Heart right ventricle (tissue), 16 donors: ENCODE results near the gene SHFL. TPM values are rescaled to one million over a fixed set of nuclear protein-coding genes. Genes with fewer than 3 reads are reported as not detected.
A peak's percentile ranks its signal among the peaks of the same experiment; 100 is the strongest.

Experiments used
- ATAC-seq, 8 donors: fragments of 200-7000 bp; cut with Tn5 transposase; one replicate each; pipeline ENCODE4 v1.9.1; 2020; ENCODE audit warnings: mild to moderate bottlenecking in 8 of 8, moderate library complexity in 8 of 8, moderate number of reproducible peaks in 1 of 8
- DNase-seq, 2 donors: peaks; one replicate each; pipeline ENCODE4 v3.0.0-alpha.2; 2020
- H3K27ac ChIP-seq, 10 donors: fragments of 200-600 bp; sonication (generic) in 2 of 10; one replicate each; pipeline versions ENCODE4 v1.5.0 to v1.8.0; 2020 to 2022; ENCODE audit warnings: mild to moderate bottlenecking in 3 of 10
- H3K27me3 ChIP-seq, 7 donors: fragments of 200-600 bp; one replicate each; pipeline ENCODE4 v1.8.0; 2021 to 2022; ENCODE audit warnings: mild to moderate bottlenecking in 2 of 7
- H3K36me3 ChIP-seq, 9 donors: fragments of 200-600 bp; sonication (generic) in 1 of 9; one replicate each; pipeline versions ENCODE4 v1.5.0 to v1.8.0; 2020 to 2022; ENCODE audit warnings: mild to moderate bottlenecking in 2 of 9
- H3K4me1 ChIP-seq, 9 donors: fragments of 200-600 bp; sonication (generic) in 1 of 9; one replicate each; pipeline versions ENCODE4 v1.5.0 to v1.8.0; 2020 to 2022; ENCODE audit warnings: mild to moderate bottlenecking in 4 of 9
- H3K4me3 ChIP-seq, 10 donors: fragments of 200-600 bp; sonication (generic) in 2 of 10; one replicate each; pipeline versions ENCODE4 v1.5.0 to v1.8.0; 2020 to 2022; ENCODE audit warnings: mild to moderate bottlenecking in 7 of 10, moderate library complexity in 2 of 10
- H3K9me3 ChIP-seq, 11 donors: fragments of 200-600 bp in 10 of 11; sonication (generic) in 2 of 11; one replicate each; pipeline versions ENCODE4 v1.5.0 to v1.8.0; 2013 to 2022; ENCODE audit warnings: mild to moderate bottlenecking in 2 of 11, control low read depth in 1 of 11, moderate library complexity in 1 of 11
- WGBS, 2 donors: extraction: QIAGEN DNeasy Blood & Tissue Kit; methylation state at CpG; one replicate each; pipeline ENCODE4 v1.1.7; 2013; ENCODE audit warnings: inconsistent platforms in 1 of 2; 5-methylcytosine and 5-hydroxymethylcytosine counted together
- intact Hi-C, 10 donors: fragments of 100-400 bp; cut with DNase I; formaldehyde crosslinking; loops; one replicate each; pipeline versions ENCODE4 v1.11.1 to v1.14.2; 2022
- polyA plus RNA-seq, 2 donors: library from polyadenylated mRNA; stranded (reverse); fragments of 200-250 nt; gene quantifications; one replicate each; pipeline ENCODE4 v1.2.3, GENCODE V29; 2013
- total RNA-seq, 10 donors: library from RNA; stranded (reverse); fragmentation: NEBNext Ultra II Directional in 3 of 10; extraction: Animal tissue kit (Norgen Biotek cat#: 25700) in 3 of 10; gene quantifications; one replicate each; pipeline versions ENCODE4 v1.2.1 to v1.2.4, GENCODE V29; 2021 to 2023
- TF ChIP-seq, protein P1 (sequence below), 9 donors: fragments of 200-600 bp; sonication (generic) in 2 of 9; IDR thresholded peaks; one replicate each; pipeline versions ENCODE4 v1.5.0 to v1.8.0; 2021 to 2022; ENCODE audit warnings: antibody characterized with exemption in 9 of 9, mild to moderate bottlenecking in 5 of 9, moderate library complexity in 1 of 9
- donor health status: Arrhythmogenic right ventricular cardiomyopathy.
- donor health status: ischemic (EF 13 %, LVEDD 7.1; RV severe dilation, severe dysfunction).
- donor health status: healthy with polysubstance abuse.
- donor health status: DM: no; HTN: yes; CAD: no.
- donor health status: DM: no; HTN: no; CAD: no.
- donor health status: ischemic (EF 25% LVEDD 6.9; RV normal size, moderate dysfunction).
- donor health status: ischemic (EF 25% LVEDD 5.7; RV mildly dilated, moderate dysfunction).
- donor health status: healthy.
- donor health status: DM: yes; HTN: yes; CAD: no.
- donor health status: Ischemic cardiomyopathy.
- donor health status: ischemic (EF 35%, LVEDD 5.7; RV mildly dilated, moderate dysfunction).
- donor health status: nonischemic (EF 11% LVEDD 7.7; RV severe dilation, severe dysfunction).
- donor health status: DM: yes; HTN: yes; CAD: no.
- donor health status: PGD.
- donor health status: ischemic (EF 29% LVEDD 5.4; RV normal size, mild dysfunction).
- donor health status: nonischemic (EF 23%, LVEDD 6.1; RV moderate dilation, normal function).

SHFL gene
- total and polyA plus RNA-seq, 12 donors: 4.0 to 30.2 (median 10.2) TPM

DNA sequence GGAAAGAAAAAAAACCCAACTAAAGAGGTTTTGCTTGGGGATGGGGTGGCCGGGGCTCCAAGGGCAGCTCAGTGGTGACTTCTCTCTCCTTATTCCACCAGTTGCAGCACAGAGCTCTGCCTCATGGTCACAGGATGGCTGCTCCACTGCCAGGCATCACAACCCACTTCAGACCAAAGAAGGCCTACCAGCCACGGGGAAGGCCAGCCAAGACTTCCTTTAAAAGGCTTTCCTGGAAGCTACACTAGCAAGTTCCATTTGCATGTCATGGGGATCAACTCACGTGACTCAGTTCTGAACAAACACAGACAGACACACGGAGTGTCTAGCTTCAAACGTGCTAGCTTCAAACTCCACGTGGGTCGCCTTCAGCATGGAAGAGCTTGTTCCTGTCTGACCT is 46.8 kb downstream of the SHFL start:
- ATAC-seq (no peak), DNase-seq (no peak)
- H3K4me3 ChIP-seq: no peak overlapping the region
- H3K27ac ChIP-seq: no peak overlapping the region
- intact Hi-C loops: no loop called here
- TF ChIP-seq, protein P1, sequence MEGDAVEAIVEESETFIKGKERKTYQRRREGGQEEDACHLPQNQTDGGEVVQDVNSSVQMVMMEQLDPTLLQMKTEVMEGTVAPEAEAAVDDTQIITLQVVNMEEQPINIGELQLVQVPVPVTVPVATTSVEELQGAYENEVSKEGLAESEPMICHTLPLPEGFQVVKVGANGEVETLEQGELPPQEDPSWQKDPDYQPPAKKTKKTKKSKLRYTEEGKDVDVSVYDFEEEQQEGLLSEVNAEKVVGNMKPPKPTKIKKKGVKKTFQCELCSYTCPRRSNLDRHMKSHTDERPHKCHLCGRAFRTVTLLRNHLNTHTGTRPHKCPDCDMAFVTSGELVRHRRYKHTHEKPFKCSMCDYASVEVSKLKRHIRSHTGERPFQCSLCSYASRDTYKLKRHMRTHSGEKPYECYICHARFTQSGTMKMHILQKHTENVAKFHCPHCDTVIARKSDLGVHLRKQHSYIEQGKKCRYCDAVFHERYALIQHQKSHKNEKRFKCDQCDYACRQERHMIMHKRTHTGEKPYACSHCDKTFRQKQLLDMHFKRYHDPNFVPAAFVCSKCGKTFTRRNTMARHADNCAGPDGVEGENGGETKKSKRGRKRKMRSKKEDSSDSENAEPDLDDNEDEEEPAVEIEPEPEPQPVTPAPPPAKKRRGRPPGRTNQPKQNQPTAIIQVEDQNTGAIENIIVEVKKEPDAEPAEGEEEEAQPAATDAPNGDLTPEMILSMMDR (IDR thresholded peaks at IDR 0.05): no peak
- peaks cover 0 to 5% (median 0%) of the 10 kb centered on the region in 9 donors for H3K4me1 ChIP-seq
- H3K9me3 ChIP-seq: no peaks in the 10 kb centered on the region
- 94% methylated on average over 7 of the region's 7 CpGs for WGBS, 2 donors
- peaks cover 0 to 100% (median 55%) of the 10 kb centered on the region in 9 donors for H3K36me3 ChIP-seq
- H3K27me3 ChIP-seq: no peaks in the 10 kb centered on the region

DNA sequence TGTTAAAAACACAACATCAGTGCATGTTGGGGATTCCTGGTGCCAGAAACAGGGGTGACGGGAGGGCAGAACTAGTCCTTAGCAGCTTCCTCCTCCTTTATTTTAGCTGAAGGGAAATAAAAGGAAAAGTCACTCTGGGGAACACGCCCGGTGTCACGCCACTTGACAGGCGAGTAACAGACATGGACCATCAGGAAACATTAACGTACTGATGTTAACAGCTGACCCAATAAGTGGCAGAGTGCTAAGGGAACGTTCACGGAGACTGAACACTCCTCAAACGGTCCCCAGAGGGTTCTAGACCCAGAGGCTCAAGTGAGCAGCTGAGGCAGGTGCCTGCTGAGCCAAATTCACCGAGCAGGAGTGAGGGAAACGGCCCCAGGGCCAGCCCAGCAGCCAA is 47.5 kb downstream of the SHFL start:
- peaks cover 0 to 5% (median 0%) of the 10 kb centered on the region in 9 donors for H3K4me1 ChIP-seq
- no peak overlapping the region for H3K4me3 ChIP-seq
- TF ChIP-seq, protein P1 (IDR thresholded peaks at IDR 0.05): no peak
- DNase-seq (no peak), ATAC-seq (no peak)
- WGBS, 2 donors: 88% methylated on average over 11 of the region's 11 CpGs
- no peaks in the 10 kb centered on the region for H3K9me3 ChIP-seq
- H3K36me3 ChIP-seq: peaks cover 0 to 100% (median 62%) of the 10 kb centered on the region in 9 donors
- no peaks in the 10 kb centered on the region for H3K27me3 ChIP-seq
- peak overlapping the region in 1 of 10 donors; percentile 10 for H3K27ac ChIP-seq
- intact Hi-C loops: no loop called here

DNA sequence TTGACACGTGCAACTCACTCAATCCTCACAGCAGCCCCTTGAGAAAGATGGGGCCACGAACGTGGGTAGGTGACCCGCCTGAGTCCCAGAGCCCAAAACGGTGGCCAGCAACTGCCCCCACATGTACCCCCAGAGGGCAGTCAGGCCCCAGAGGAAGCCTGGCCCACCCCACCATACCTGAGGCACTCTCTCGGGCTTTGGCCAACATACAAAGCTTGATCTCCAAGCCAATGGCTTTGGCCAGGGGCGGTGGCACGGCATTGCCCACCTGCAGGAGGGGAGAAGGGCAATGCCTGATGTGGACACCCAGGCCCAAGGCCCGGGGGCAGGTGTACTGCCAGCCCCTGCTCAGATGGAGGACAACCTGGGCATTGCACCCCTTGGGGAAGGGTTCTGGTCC is 47.9 kb downstream of the SHFL start:
- WGBS, 2 donors: 90 to 91% methylated on average over 7 to 9 of the region's 9 CpGs
- DNase-seq (no peak), ATAC-seq (no peak)
- H3K9me3 ChIP-seq: no peaks in the 10 kb centered on the region
- H3K4me1 ChIP-seq: peaks cover 0 to 5% (median 0%) of the 10 kb centered on the region in 9 donors
- intact Hi-C loops: no loop called here
- H3K27me3 ChIP-seq: no peaks in the 10 kb centered on the region
- peaks cover 0 to 100% (median 66%) of the 10 kb centered on the region in 9 donors for H3K36me3 ChIP-seq
- peak overlapping the region in 1 of 10 donors; percentile 10 for H3K27ac ChIP-seq
- TF ChIP-seq, protein P1 (IDR thresholded peaks at IDR 0.05): no peak
- H3K4me3 ChIP-seq: no peak overlapping the region

DNA sequence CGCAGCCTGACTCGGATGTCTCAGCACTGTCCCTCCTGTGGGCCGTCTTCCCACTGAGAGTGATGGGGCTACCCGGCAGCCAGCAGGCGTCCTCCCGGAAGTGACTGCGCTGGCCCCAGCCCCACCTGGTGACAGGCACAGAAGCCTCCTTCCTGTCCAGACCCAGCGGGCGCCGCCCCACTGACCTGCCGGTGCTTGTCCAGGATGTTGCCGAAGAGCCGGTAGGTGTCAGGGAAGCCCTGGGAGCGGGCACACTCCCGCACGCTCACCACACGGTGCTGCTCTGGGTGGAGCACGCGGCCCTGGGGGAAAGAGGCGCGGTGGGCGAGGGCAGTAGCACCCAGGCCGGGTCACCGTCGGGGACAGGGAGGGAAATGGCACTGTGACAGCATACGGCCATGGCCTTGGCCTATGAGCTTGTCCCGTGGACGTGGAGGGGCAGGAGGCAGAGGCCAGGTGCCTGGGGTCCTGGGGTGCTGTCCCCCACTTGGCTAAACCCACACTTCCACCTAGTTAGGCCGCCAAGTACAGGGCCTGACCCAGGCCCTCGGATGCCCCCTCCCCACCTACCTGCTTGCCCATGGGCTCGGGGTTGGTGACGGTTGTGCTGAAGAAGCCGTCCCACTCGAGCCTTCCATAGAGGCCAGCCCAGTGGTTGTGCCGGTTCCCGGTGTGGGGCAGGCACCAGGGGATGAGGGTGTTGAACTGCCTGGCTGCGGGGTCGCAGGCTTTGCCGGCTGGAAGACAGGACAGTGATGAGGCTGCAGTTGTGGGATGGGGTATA is 49.6 kb downstream of the SHFL start:
- intact Hi-C loops: no loop called here
- WGBS, 2 donors: 92 to 93% methylated on average over 39 of the region's 39 CpGs
- DNase-seq (no peak), ATAC-seq (peak in 1 of 8 donors; percentile 28)
- Histone ChIP-seq H3K4me1 (peaks cover 0 to 5% (median 0%) of the 10 kb centered on the region in 9 donors), H3K4me3 (no peak overlapping the region), H3K27ac (no peak overlapping the region), H3K36me3 (peaks cover 3 to 100% (median 80%) of the 10 kb centered on the region in 9 donors), H3K9me3 (no peaks in the 10 kb centered on the region), H3K27me3 (no peaks in the 10 kb centered on the region)
- TF ChIP-seq, protein P1 (IDR thresholded peaks at IDR 0.05): no peak
